HCT116 (cell line): Measurements from ENCODE around the gene MYH3. TPM values are rescaled to one million over a fixed set of nuclear protein-coding genes. Genes with fewer than 3 reads are reported as not detected.

Experiments
- ATAC-seq: fragments of 200-7000 bp; cut with Tn5 transposase; 2 replicates; pipeline ENCODE4 v1.9.1; 2020; ENCODE audit warnings: mild to moderate bottlenecking, moderate library complexity
- BruUV-seq: library from RNA; stranded (reverse); fragments of 400-500 nt; replicated peaks from 2 replicates; lab custom pipeline; 2021; lab: Mats Ljungman, UMichigan
- CTCF ChIA-PET: fragments of 300-600 bp; sonication (Branson Sonifier 250); formaldehyde crosslinking; loops from one replicate; lab custom pipeline; 2021; ENCODE audit warnings: antibody characterized with exemption; lab: Charles Lee
- POLR2A ChIA-PET: fragments of 300-600, 350-600 bp; sonication (Branson Sonifier 250); formaldehyde crosslinking; loops from one replicate; lab custom pipeline; 2021; ENCODE audit warnings: antibody characterized with exemption; lab: Charles Lee
- RAD21 ChIA-PET, 2 experiments: fragments of 300-600 bp; sonication (Branson Sonifier 250); formaldehyde crosslinking; loops; one replicate each; lab custom pipeline; 2023; ENCODE audit warnings: low total read pairs in 2 of 2; ENCODE audit not compliant: uncharacterized antibody in 2 of 2, unreplicated experiment in 2 of 2, low non-redundant PET in 1 of 2; lab: Charles Lee
- DNase-seq: peaks from one replicate; pipeline ENCODE4 v3.0.0-alpha.2; 2010; ENCODE audit warnings: low read depth, low spot score
- H2AFZ ChIP-seq: fragments of 200-600 bp; shearing (Covaris generic), sonication (generic); 2 replicates; pipeline ENCODE4 v1.6.1; 2017; ENCODE audit warnings: low read depth, mixed run types, mixed read lengths, antibody characterized with exemption, low read length; ENCODE audit not compliant: poor library complexity, severe bottlenecking
- H3K27ac ChIP-seq: 2 replicates; pipeline ENCODE4 v1.5.1; 2012; ENCODE audit warnings: low read depth, low read length
- H3K27me3 ChIP-seq: fragments of 200-600 bp; sonication (generic); 2 replicates; pipeline ENCODE4 v1.6.1; 2016; ENCODE audit warnings: mixed run types, low read length, mixed read lengths; ENCODE audit not compliant: insufficient read depth
- H3K36me3 ChIP-seq, 2 experiments: fragments of 200-500 bp in 1 of 2; fragments of 200-600 bp in 1 of 2; sonication (Bioruptor generic) in 1 of 2; sonication (generic) in 1 of 2; 2 replicates each; pipeline versions ENCODE4 v1.5.1 to v1.6.1; 2014 to 2016; ENCODE audit warnings: low read length in 2 of 2, inconsistent platforms in 1 of 2, mixed read lengths in 1 of 2, mixed run types in 1 of 2; ENCODE audit not compliant: insufficient read depth in 2 of 2, control insufficient read depth in 1 of 2
- H3K4me1 ChIP-seq, 2 experiments: fragments of 200-600 bp in 1 of 2; sonication (generic) in 1 of 2; 2 replicates each; pipeline versions ENCODE4 v1.5.1 to v1.6.1; 2012 to 2017; ENCODE audit warnings: low read length in 2 of 2, inconsistent platforms in 1 of 2, mild to moderate bottlenecking in 1 of 2, mixed read lengths in 1 of 2, mixed run types in 1 of 2, moderate library complexity in 1 of 2; ENCODE audit not compliant: insufficient read depth in 2 of 2, control insufficient read depth in 1 of 2
- H3K4me2 ChIP-seq: fragments of 200-600 bp; sonication (generic); 2 replicates; pipeline ENCODE4 v1.6.1; 2017; ENCODE audit warnings: mixed run types, low read length, mixed read lengths
- H3K4me3 ChIP-seq, 2 experiments: fragments of 200-600 bp in 1 of 2; sonication (generic) in 1 of 2; replicated peaks in 1 of 2; 2 replicates each; pipeline ENCODE4 v1.5.1; 2011 to 2016; ENCODE audit warnings: low read length in 2 of 2, control low read depth in 1 of 2, low read depth in 1 of 2, mild to moderate bottlenecking in 1 of 2, mixed read lengths in 1 of 2, mixed run types in 1 of 2
- H3K79me2 ChIP-seq: fragments of 200-600 bp; sonication (generic); 2 replicates; pipeline ENCODE4 v1.6.1; 2017; ENCODE audit warnings: mild to moderate bottlenecking, mixed run types, low read length, moderate library complexity, mixed read lengths; ENCODE audit not compliant: insufficient read depth
- H3K9ac ChIP-seq: fragments of 200-600 bp; sonication (generic); 2 replicates; pipeline ENCODE4 v1.6.1; 2016; ENCODE audit warnings: low read length, mixed read lengths
- H3K9me2 ChIP-seq: fragments of 200-600 bp; sonication (generic), shearing (Covaris generic); 2 replicates; pipeline ENCODE4 v1.6.1; 2017; ENCODE audit warnings: mixed run types, mild to moderate bottlenecking, moderate library complexity; ENCODE audit not compliant: insufficient read depth
- H3K9me3 ChIP-seq, 2 experiments: fragments of 200-500 bp in 1 of 2; fragments of 200-600 bp in 1 of 2; sonication (Bioruptor generic) in 1 of 2; sonication (generic) in 1 of 2; 2 replicates each; pipeline ENCODE4 v1.6.1; 2014 to 2017; ENCODE audit warnings: low read length in 2 of 2, mixed read lengths in 2 of 2, inconsistent platforms in 1 of 2, low read depth in 1 of 2, mild to moderate bottlenecking in 1 of 2, mixed run types in 1 of 2, moderate library complexity in 1 of 2; ENCODE audit not compliant: control insufficient read depth in 1 of 2, insufficient read depth in 1 of 2
- H4K20me1 ChIP-seq: fragments of 200-600 bp; sonication (generic), shearing (Covaris generic); 2 replicates; pipeline ENCODE4 v1.6.1; 2017; ENCODE audit warnings: mixed run types, mild to moderate bottlenecking, moderate library complexity; ENCODE audit not compliant: insufficient read depth
- ELF1 ChIP-seq: IDR thresholded peaks from 2 replicates; pipeline ENCODE4 v1.6.1; 2012; ENCODE audit warnings: low read depth, borderline replicate concordance
- EZH2 ChIP-seq: fragments of 200-600 bp; sonication (generic); IDR thresholded peaks from 2 replicates; pipeline ENCODE4 v1.6.1; 2017; ENCODE audit warnings: antibody characterized with exemption, mixed run types
- JUND ChIP-seq: IDR thresholded peaks from 2 replicates; pipeline ENCODE4 v1.6.1; 2012
- POLR2A ChIP-seq: IDR thresholded peaks from 2 replicates; pipeline ENCODE4 v1.7.0; 2011; ENCODE audit warnings: borderline replicate concordance; ENCODE audit not compliant: insufficient read depth, insufficient read length; ENCODE audit errors: extremely low read depth
- POLR2AphosphoS5 ChIP-seq: IDR thresholded peaks from 2 replicates; pipeline ENCODE4 v1.6.1; 2011; ENCODE audit warnings: mild to moderate bottlenecking, low read depth, low read length, moderate library complexity
- SIN3A ChIP-seq: IDR thresholded peaks from 2 replicates; pipeline ENCODE4 v1.6.1; 2012; ENCODE audit warnings: low read depth
- TCF7L2 ChIP-seq: IDR thresholded peaks from 2 replicates; pipeline ENCODE4 v1.7.0; 2011; ENCODE audit warnings: borderline replicate concordance, inconsistent platforms; ENCODE audit not compliant: insufficient read depth, insufficient read length; ENCODE audit errors: extremely low read depth
- YY1 ChIP-seq: IDR thresholded peaks from 2 replicates; pipeline ENCODE4 v1.6.1; 2011; ENCODE audit warnings: low read length, low read depth, moderate library complexity, mild to moderate bottlenecking; ENCODE audit not compliant: insufficient replicate concordance; ENCODE audit errors: extremely low read depth
- ZBTB33 ChIP-seq: IDR thresholded peaks from 2 replicates; pipeline ENCODE4 v1.6.1; 2011; ENCODE audit warnings: mild to moderate bottlenecking, low read length, moderate library complexity; ENCODE audit not compliant: insufficient replicate concordance; ENCODE audit errors: extremely low read depth
- intact Hi-C: fragments of 100-400 bp; cut with micrococcal nuclease; formaldehyde crosslinking; loops from 2 replicates; pipeline ENCODE4 v1.10.0; 2022
- total RNA-seq: library from RNA; stranded (reverse); gene quantifications from one replicate; pipeline ENCODE4 v1.2.1, GENCODE V29; 2021; ENCODE audit not compliant: unreplicated experiment

MYH3 gene
- total RNA-seq, 1 experiment from 2014 or later = 1.6 TPM

DNA sequence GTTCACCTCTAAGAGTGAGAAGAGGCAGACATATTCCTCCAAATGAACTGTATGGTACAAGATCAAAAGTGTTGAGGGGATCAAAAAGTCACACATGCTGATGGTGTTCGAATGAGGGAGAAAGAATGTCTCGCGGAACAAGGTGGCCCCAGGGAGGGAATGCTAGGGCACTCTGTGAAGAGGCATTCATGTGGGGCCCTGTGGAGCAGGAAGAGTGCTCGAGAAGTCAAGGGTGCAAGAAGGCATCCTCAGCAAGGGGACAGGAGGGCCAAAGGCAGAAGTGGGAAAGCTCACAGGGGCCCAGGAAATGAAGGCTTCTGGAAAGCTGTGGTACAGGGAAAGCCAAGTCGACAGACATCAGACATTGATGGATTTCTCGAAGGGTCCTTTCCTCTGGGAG lies 6.1 kb upstream of the MYH3 start (continued):
- TF ChIP-seq POLR2AphosphoS5 (no peak), SIN3A (no peak)

- H2AFZ ChIP-seq = no peak overlapping the region
- CTCF ChIA-PET = interaction anchor here (1.5 kb wide), 1 partner anchor 14 kb away, joined by 4 read pairs; no protein-coding TSS in a partner anchor
- DNase-seq = no peak
- TF ChIP-seq YY1 (no peak), ZBTB33 (no peak), EZH2 (no peak)
- TF ChIP-seq, all 23 proteins: peak for 0
- H3K9ac ChIP-seq = no peak overlapping the region
- no peaks in the 10 kb centered on the region for H3K36me3 ChIP-seq
- BruUV-seq = no TSS peak
- ATAC-seq = no peak
- no peaks in the 10 kb centered on the region for H4K20me1 ChIP-seq
- H3K79me2 ChIP-seq = no peaks in the 10 kb centered on the region
- no peaks in the 10 kb centered on the region for H3K9me2 ChIP-seq
- no peak overlapping the region for H3K4me2 ChIP-seq
- intact Hi-C loops = no loop called here
- POLR2A ChIA-PET = no interaction called here
- H3K27ac ChIP-seq = no peak overlapping the region
- no peaks in the 10 kb centered on the region for H3K9me3 ChIP-seq
- H3K4me3 ChIP-seq = no peak overlapping the region
- no peaks in the 10 kb centered on the region for H3K27me3 ChIP-seq
- RAD21 ChIA-PET = no interaction called here
- no peaks in the 10 kb centered on the region for H3K4me1 ChIP-seq
These were observed 4.3 kb upstream of the MYH3 start for GRCh38 chr17:10661437-10661836.

DNA sequence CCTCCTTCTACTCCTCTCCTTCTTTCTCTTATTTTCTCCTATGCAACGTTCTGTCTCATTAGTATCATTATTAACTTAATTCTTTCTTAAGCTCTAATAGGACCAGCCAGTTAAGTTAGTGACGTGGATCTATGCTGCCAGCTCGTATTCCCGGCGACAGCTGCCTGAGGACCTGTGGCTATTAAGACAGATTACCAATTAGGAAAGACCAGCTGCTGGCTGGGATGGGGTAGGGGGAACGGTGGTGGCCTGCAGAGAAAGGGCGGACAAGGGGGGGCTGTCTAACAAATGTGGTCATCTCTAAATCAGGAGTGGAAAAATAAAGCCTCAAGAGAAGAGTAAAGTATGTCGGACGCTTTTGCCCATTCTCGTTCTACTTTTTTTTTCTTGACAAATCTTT lies 770 bp upstream of the MYH3 start:
- CTCF ChIA-PET = no interaction called here
- RAD21 ChIA-PET = no interaction called here
- ATAC-seq (no peak), DNase-seq (no peak)
- Histone ChIP-seq H2AFZ (no peak overlapping the region), H3K79me2 (no peaks in the 10 kb centered on the region), H3K36me3 (no peaks in the 10 kb centered on the region), H3K4me1 (no peaks in the 10 kb centered on the region), H3K27me3 (no peaks in the 10 kb centered on the region), H3K4me3 (no peak overlapping the region), H4K20me1 (no peaks in the 10 kb centered on the region), H3K9ac (no peak overlapping the region), H3K9me3 (no peaks in the 10 kb centered on the region), H3K9me2 (no peaks in the 10 kb centered on the region), H3K4me2 (no peak overlapping the region), H3K27ac (no peak overlapping the region)
- intact Hi-C loops = no loop called here
- POLR2A ChIA-PET = no interaction called here
- no TSS peak for BruUV-seq
- TF ChIP-seq ELF1 (no peak), TCF7L2 (no peak), POLR2A (no peak), JUND (no peak)
